HCT116 (cell line): ENCODE data around the gene NHLH1. TPM values are rescaled to one million over a fixed set of nuclear protein-coding genes. Genes with fewer than 3 reads are reported as not detected.

Experiments used
- ATAC-seq: fragments of 200-7000 bp; cut with Tn5 transposase; 2 replicates; pipeline ENCODE4 v1.9.1; 2020; ENCODE audit warnings: mild to moderate bottlenecking, moderate library complexity
- Bru-seq: library from RNA; stranded (reverse); fragments of 400-500 nt; gene quantifications from one replicate; lab custom pipeline; 2021; lab: Mats Ljungman, UMichigan
- BruChase-seq, 2 experiments: library from RNA; stranded (reverse); fragments of 400-500 nt; gene quantifications; one replicate each; lab custom pipeline; 2021; lab: Mats Ljungman, UMichigan
- BruUV-seq: library from RNA; stranded (reverse); fragments of 400-500 nt; replicated peaks from 2 replicates; lab custom pipeline; 2021; lab: Mats Ljungman, UMichigan
- CTCF ChIA-PET: fragments of 300-600 bp; sonication (Branson Sonifier 250); formaldehyde crosslinking; loops from one replicate; lab custom pipeline; 2021; ENCODE audit warnings: antibody characterized with exemption; lab: Charles Lee
- POLR2A ChIA-PET: fragments of 300-600, 350-600 bp; sonication (Branson Sonifier 250); formaldehyde crosslinking; loops from one replicate; lab custom pipeline; 2021; ENCODE audit warnings: antibody characterized with exemption; lab: Charles Lee
- RAD21 ChIA-PET, 2 experiments: fragments of 300-600 bp; sonication (Branson Sonifier 250); formaldehyde crosslinking; loops; one replicate each; lab custom pipeline; 2023; ENCODE audit warnings: low total read pairs in 2 of 2; ENCODE audit not compliant: uncharacterized antibody in 2 of 2, unreplicated experiment in 2 of 2, low non-redundant PET in 1 of 2; lab: Charles Lee
- DNase-seq: peaks from one replicate; pipeline ENCODE4 v3.0.0-alpha.2; 2010; ENCODE audit warnings: low read depth, low spot score
- H2AFZ ChIP-seq: fragments of 200-600 bp; shearing (Covaris generic), sonication (generic); 2 replicates; pipeline ENCODE4 v1.6.1; 2017; ENCODE audit warnings: low read depth, mixed run types, mixed read lengths, antibody characterized with exemption, low read length; ENCODE audit not compliant: poor library complexity, severe bottlenecking
- H3K27ac ChIP-seq: 2 replicates; pipeline ENCODE4 v1.5.1; 2012; ENCODE audit warnings: low read depth, low read length
- H3K27me3 ChIP-seq: fragments of 200-600 bp; sonication (generic); 2 replicates; pipeline ENCODE4 v1.6.1; 2016; ENCODE audit warnings: mixed run types, low read length, mixed read lengths; ENCODE audit not compliant: insufficient read depth
- H3K36me3 ChIP-seq, 2 experiments: fragments of 200-500 bp in 1 of 2; fragments of 200-600 bp in 1 of 2; sonication (Bioruptor generic) in 1 of 2; sonication (generic) in 1 of 2; 2 replicates each; pipeline versions ENCODE4 v1.5.1 to v1.6.1; 2014 to 2016; ENCODE audit warnings: low read length in 2 of 2, inconsistent platforms in 1 of 2, mixed read lengths in 1 of 2, mixed run types in 1 of 2; ENCODE audit not compliant: insufficient read depth in 2 of 2, control insufficient read depth in 1 of 2
- H3K4me1 ChIP-seq, 2 experiments: fragments of 200-600 bp in 1 of 2; sonication (generic) in 1 of 2; 2 replicates each; pipeline versions ENCODE4 v1.5.1 to v1.6.1; 2012 to 2017; ENCODE audit warnings: low read length in 2 of 2, inconsistent platforms in 1 of 2, mild to moderate bottlenecking in 1 of 2, mixed read lengths in 1 of 2, mixed run types in 1 of 2, moderate library complexity in 1 of 2; ENCODE audit not compliant: insufficient read depth in 2 of 2, control insufficient read depth in 1 of 2
- H3K4me2 ChIP-seq: fragments of 200-600 bp; sonication (generic); 2 replicates; pipeline ENCODE4 v1.6.1; 2017; ENCODE audit warnings: mixed run types, low read length, mixed read lengths
- H3K4me3 ChIP-seq, 2 experiments: fragments of 200-600 bp in 1 of 2; sonication (generic) in 1 of 2; replicated peaks in 1 of 2; 2 replicates each; pipeline ENCODE4 v1.5.1; 2011 to 2016; ENCODE audit warnings: low read length in 2 of 2, control low read depth in 1 of 2, low read depth in 1 of 2, mild to moderate bottlenecking in 1 of 2, mixed read lengths in 1 of 2, mixed run types in 1 of 2
- H3K79me2 ChIP-seq: fragments of 200-600 bp; sonication (generic); 2 replicates; pipeline ENCODE4 v1.6.1; 2017; ENCODE audit warnings: mild to moderate bottlenecking, mixed run types, low read length, moderate library complexity, mixed read lengths; ENCODE audit not compliant: insufficient read depth
- H3K9ac ChIP-seq: fragments of 200-600 bp; sonication (generic); 2 replicates; pipeline ENCODE4 v1.6.1; 2016; ENCODE audit warnings: low read length, mixed read lengths
- H3K9me2 ChIP-seq: fragments of 200-600 bp; sonication (generic), shearing (Covaris generic); 2 replicates; pipeline ENCODE4 v1.6.1; 2017; ENCODE audit warnings: mixed run types, mild to moderate bottlenecking, moderate library complexity; ENCODE audit not compliant: insufficient read depth
- H3K9me3 ChIP-seq, 2 experiments: fragments of 200-500 bp in 1 of 2; fragments of 200-600 bp in 1 of 2; sonication (Bioruptor generic) in 1 of 2; sonication (generic) in 1 of 2; 2 replicates each; pipeline ENCODE4 v1.6.1; 2014 to 2017; ENCODE audit warnings: low read length in 2 of 2, mixed read lengths in 2 of 2, inconsistent platforms in 1 of 2, low read depth in 1 of 2, mild to moderate bottlenecking in 1 of 2, mixed run types in 1 of 2, moderate library complexity in 1 of 2; ENCODE audit not compliant: control insufficient read depth in 1 of 2, insufficient read depth in 1 of 2
- H4K20me1 ChIP-seq: fragments of 200-600 bp; sonication (generic), shearing (Covaris generic); 2 replicates; pipeline ENCODE4 v1.6.1; 2017; ENCODE audit warnings: mixed run types, mild to moderate bottlenecking, moderate library complexity; ENCODE audit not compliant: insufficient read depth
- CBX3 ChIP-seq: IDR thresholded peaks from 2 replicates; pipeline ENCODE4 v1.6.1; 2012; ENCODE audit warnings: low read depth
- ELF1 ChIP-seq: IDR thresholded peaks from 2 replicates; pipeline ENCODE4 v1.6.1; 2012; ENCODE audit warnings: low read depth, borderline replicate concordance
- EZH2phosphoT487 ChIP-seq: fragments of 200-600 bp; IDR thresholded peaks from 2 replicates; pipeline ENCODE4 v1.6.1; 2018; ENCODE audit warnings: antibody characterized with exemption, borderline replicate concordance
- FOSL1 ChIP-seq: IDR thresholded peaks from 2 replicates; pipeline ENCODE4 v1.6.1; 2012; ENCODE audit warnings: low read depth
- JUND ChIP-seq: IDR thresholded peaks from 2 replicates; pipeline ENCODE4 v1.6.1; 2012
- RAD21 ChIP-seq: IDR thresholded peaks from 2 replicates; pipeline ENCODE4 v1.6.1; 2012; ENCODE audit warnings: low read depth, mild to moderate bottlenecking
- SP1 ChIP-seq: IDR thresholded peaks from 2 replicates; pipeline ENCODE4 v1.6.1; 2012; ENCODE audit warnings: low read depth
- YY1 ChIP-seq: IDR thresholded peaks from 2 replicates; pipeline ENCODE4 v1.6.1; 2011; ENCODE audit warnings: low read length, low read depth, moderate library complexity, mild to moderate bottlenecking; ENCODE audit not compliant: insufficient replicate concordance; ENCODE audit errors: extremely low read depth
- ZFX ChIP-seq: fragments of 450-650 bp; IDR thresholded peaks from 2 replicates; pipeline ENCODE4 v1.6.1; 2017
- ZNF274 ChIP-seq: fragments of 200-500 bp; sonication (Bioruptor generic); IDR thresholded peaks from 2 replicates; pipeline ENCODE4 v1.6.1; 2014; ENCODE audit warnings: mild to moderate bottlenecking, low read depth, low read length, inconsistent platforms
- intact Hi-C: fragments of 100-400 bp; cut with micrococcal nuclease; formaldehyde crosslinking; loops from 2 replicates; pipeline ENCODE4 v1.10.0; 2022
- long read RNA-seq: library from polyadenylated mRNA; unstranded; transcript quantifications from one replicate; pipeline ENCODE4 v2.0.0, GENCODE V29; 2021; ENCODE audit not compliant: unreplicated experiment
- polyA plus RNA-seq: library from polyadenylated mRNA; unstranded; fragments of >200 nt; gene quantifications from 2 replicates; pipeline ENCODE4 v1.2.1, GENCODE V29; 2012; ENCODE audit warnings: missing spikeins
- total RNA-seq: library from RNA; stranded (reverse); gene quantifications from one replicate; pipeline ENCODE4 v1.2.1, GENCODE V29; 2021; ENCODE audit not compliant: unreplicated experiment
- TF ChIP-seq, protein P1 (sequence below): IDR thresholded peaks from 2 replicates; pipeline ENCODE4 v1.6.1; 2012
- TF ChIP-seq, protein P2 (sequence below): IDR thresholded peaks from 2 replicates; pipeline ENCODE4 v1.6.1; 2011; ENCODE audit warnings: mild to moderate bottlenecking, low read length, moderate library complexity; ENCODE audit not compliant: insufficient replicate concordance; ENCODE audit errors: extremely low read depth
- TF ChIP-seq, protein P3 (sequence below): IDR thresholded peaks from 2 replicates; pipeline ENCODE4 v1.6.1; 2012
- TF ChIP-seq, protein P4 (sequence below), 3 experiments: fragments of 200-600 bp in 1 of 3; sonication (generic) in 1 of 3; IDR thresholded peaks in 2 of 3; conservative IDR thresholded peaks in 1 of 3; 2 replicates each; pipeline ENCODE4 v1.5.1; 2012 to 2017; ENCODE audit warnings: low read depth in 2 of 3, low read length in 2 of 3, antibody characterized with exemption in 1 of 3, borderline replicate concordance in 1 of 3, control low read depth in 1 of 3, mild to moderate bottlenecking in 1 of 3, mixed read lengths in 1 of 3, mixed run types in 1 of 3, moderate library complexity in 1 of 3; ENCODE audit not compliant: insufficient read depth in 1 of 3

The NHLH1 gene
- total RNA-seq: 0.12 TPM
- 0.07 and 0.14 TPM in 2 replicates for polyA plus RNA-seq
- percentile 34 among the genes with signal in this experiment for Bru-seq, nascent RNA
- BruChase-seq, experiment 1, labeled RNA remaining after a 6-hour chase: percentile 62 among the genes with signal in this experiment
- percentile 56 among the genes with signal in this experiment for BruChase-seq, experiment 2, labeled RNA remaining after a 2-hour chase
- long read RNA-seq: 0 reads

DNA sequence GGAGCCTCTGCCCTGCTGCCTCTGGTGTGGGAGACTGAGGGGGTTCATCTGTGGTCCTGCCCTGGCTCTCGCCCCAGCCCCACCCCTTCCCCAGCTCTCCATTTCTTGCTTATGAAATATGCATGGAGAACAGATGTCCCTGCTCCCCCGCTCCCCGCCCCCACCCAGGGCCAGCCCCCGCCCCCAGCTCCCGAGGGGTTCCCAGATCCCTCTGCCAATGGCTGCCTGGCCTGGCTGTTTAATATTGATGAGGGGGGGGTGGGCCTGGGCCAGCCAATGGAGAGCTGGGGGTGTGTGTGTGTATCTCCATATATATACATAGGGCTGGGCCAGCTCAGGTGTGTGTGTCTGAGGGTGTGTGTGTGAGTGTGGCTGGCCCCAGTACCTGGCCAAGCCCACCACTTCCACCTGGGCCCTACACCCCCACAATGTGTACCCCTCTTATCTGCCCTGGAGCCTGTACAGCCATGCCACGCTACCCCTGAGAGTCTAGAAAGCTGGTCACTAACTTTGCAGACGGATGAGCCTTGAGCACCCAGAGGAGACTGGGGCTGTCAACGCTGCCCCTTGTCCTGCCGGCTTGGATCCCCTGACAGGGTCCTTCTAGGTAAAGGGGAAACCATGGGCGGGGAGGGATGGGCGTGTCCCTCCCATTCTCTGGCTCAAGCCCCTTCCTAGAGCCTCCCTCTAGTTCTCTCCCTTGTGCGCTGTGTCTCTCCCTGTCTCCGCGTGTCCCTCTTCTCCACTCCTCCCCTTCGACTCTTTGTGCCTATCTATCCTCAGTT is at the start of gene NHLH1:
Gene NHLH1 (plus strand): TSS at position 341 of the 785 bp plus-strand sequence. CDS start 3,661 bp downstream, outside the sequence.
- Histone ChIP-seq H3K27me3 (no peaks in the 10 kb centered on the region), H2AFZ (no peak within 1 kb of the TSS), H3K4me1 (no peaks in the 10 kb centered on the region), H4K20me1 (no peaks in the 10 kb centered on the region), H3K36me3 (no peaks in the 10 kb centered on the region), H3K27ac (no peak within 1 kb of the TSS), H3K4me3 (no peak within 1 kb of the TSS), H3K9me3 (no peaks in the 10 kb centered on the region), H3K9me2 (no peaks in the 10 kb centered on the region), H3K9ac (no peak within 1 kb of the TSS), H3K4me2 (no peak within 1 kb of the TSS), H3K79me2 (no peaks in the 10 kb centered on the region)
- intact Hi-C loops: no loop called here
- DNase-seq (no peak), ATAC-seq (peak; percentile 58)
- no TSS peak for BruUV-seq
- TF ChIP-seq ZFX: no peak
- TF ChIP-seq JUND: no peak
- RAD21 ChIA-PET: no interaction called here
- CTCF ChIA-PET: interaction anchor here (0.8 to 2.9 kb wide), 2 partner anchors 9 to 280 kb away, joined by 3 to 13 read pairs; no protein-coding TSS in a partner anchor
- POLR2A ChIA-PET: no interaction called here

DNA sequence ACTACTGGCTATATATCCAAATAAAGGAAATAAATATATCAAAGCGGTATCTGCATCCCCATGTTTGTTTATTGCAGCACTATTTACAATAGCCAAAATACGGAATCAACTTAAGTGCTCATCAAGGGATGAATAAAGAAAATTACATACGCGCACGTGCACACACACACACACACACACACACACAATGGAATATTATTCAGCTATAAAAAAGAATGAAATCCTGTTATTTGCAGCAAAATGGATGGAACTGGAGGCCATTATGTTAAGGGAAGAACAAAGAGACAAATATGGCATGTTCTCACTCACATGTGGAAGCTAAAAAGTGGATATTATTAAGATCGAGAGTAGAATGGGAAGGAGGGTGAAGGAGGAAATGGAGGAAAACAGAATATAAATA is 44.0 kb upstream of the NHLH1 start:
- no TSS peak for BruUV-seq
- Histone ChIP-seq H3K79me2 (peaks cover 44% of the 10 kb centered on the region), H3K4me1 (no peaks in the 10 kb centered on the region), H3K27me3 (no peaks in the 10 kb centered on the region), H3K27ac (no peak overlapping the region), H3K4me2 (no peak overlapping the region), H3K9me2 (no peaks in the 10 kb centered on the region), H4K20me1 (0 out of 2 replicates have a peak, but pooled peaks cover 4% of the 10 kb centered on the region), H3K9ac (no peak overlapping the region), H3K9me3 (no peaks in the 10 kb centered on the region), H3K36me3 (peaks cover 35 to 48% of the 10 kb centered on the region in 2 experiments), H2AFZ (no peak overlapping the region), H3K4me3 (no peak overlapping the region)
- ChIA-PET CTCF (no interaction called here), RAD21 (no interaction called here), POLR2A (no interaction called here)
- ATAC-seq (no peak), DNase-seq (no peak)
- intact Hi-C loops: no loop called here
- TF ChIP-seq CBX3: no peak
- TF ChIP-seq RAD21: no peak
- no peak for TF ChIP-seq ELF1
- TF ChIP-seq, protein P1, sequence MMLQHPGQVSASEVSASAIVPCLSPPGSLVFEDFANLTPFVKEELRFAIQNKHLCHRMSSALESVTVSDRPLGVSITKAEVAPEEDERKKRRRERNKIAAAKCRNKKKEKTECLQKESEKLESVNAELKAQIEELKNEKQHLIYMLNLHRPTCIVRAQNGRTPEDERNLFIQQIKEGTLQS: no peak
- TF ChIP-seq SP1: no peak
- TF ChIP-seq YY1: no peak
- no peak for TF ChIP-seq FOSL1
- TF ChIP-seq, protein P2, sequence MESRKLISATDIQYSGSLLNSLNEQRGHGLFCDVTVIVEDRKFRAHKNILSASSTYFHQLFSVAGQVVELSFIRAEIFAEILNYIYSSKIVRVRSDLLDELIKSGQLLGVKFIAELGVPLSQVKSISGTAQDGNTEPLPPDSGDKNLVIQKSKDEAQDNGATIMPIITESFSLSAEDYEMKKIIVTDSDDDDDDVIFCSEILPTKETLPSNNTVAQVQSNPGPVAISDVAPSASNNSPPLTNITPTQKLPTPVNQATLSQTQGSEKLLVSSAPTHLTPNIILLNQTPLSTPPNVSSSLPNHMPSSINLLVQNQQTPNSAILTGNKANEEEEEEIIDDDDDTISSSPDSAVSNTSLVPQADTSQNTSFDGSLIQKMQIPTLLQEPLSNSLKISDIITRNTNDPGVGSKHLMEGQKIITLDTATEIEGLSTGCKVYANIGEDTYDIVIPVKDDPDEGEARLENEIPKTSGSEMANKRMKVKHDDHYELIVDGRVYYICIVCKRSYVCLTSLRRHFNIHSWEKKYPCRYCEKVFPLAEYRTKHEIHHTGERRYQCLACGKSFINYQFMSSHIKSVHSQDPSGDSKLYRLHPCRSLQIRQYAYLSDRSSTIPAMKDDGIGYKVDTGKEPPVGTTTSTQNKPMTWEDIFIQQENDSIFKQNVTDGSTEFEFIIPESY: no peak
- TF ChIP-seq EZH2phosphoT487: no peak
- no peak for TF ChIP-seq ZNF274
- TF ChIP-seq, protein P3, sequence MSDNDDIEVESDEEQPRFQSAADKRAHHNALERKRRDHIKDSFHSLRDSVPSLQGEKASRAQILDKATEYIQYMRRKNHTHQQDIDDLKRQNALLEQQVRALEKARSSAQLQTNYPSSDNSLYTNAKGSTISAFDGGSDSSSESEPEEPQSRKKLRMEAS: no peak
- TF ChIP-seq, protein P4, sequence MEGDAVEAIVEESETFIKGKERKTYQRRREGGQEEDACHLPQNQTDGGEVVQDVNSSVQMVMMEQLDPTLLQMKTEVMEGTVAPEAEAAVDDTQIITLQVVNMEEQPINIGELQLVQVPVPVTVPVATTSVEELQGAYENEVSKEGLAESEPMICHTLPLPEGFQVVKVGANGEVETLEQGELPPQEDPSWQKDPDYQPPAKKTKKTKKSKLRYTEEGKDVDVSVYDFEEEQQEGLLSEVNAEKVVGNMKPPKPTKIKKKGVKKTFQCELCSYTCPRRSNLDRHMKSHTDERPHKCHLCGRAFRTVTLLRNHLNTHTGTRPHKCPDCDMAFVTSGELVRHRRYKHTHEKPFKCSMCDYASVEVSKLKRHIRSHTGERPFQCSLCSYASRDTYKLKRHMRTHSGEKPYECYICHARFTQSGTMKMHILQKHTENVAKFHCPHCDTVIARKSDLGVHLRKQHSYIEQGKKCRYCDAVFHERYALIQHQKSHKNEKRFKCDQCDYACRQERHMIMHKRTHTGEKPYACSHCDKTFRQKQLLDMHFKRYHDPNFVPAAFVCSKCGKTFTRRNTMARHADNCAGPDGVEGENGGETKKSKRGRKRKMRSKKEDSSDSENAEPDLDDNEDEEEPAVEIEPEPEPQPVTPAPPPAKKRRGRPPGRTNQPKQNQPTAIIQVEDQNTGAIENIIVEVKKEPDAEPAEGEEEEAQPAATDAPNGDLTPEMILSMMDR (IDR thresholded peaks at IDR 0.05 in 2 of 3, conservative IDR thresholded peaks at IDR 0.05 in 1 of 3; ENCODE audit: borderline replicate concordance in 1 of 3, insufficient read depth in 1 of 3, low read depth in 2 of 3, low read length in 2 of 3): no peak
